Measurements from ENCODE around the gene BAMBI.

- TF ChIP-seq ZNF274 (IDR thresholded peaks at IDR 0.05; ENCODE audit: low read depth, low read length) (no peak), YY1 (IDR thresholded peaks at IDR 0.05; ENCODE audit: insufficient read depth, insufficient read length) (no peak)
These were observed 40.4 kb downstream of the BAMBI start for GRCh38 chr10:28717656-28718201.

Measured in NT2/D1 (cell line).